Activated CD4-positive, alpha-beta T cell treated with anti-CD3 and anti-CD28 coated beads, Interleukin-2, Interleukin-4, amounts not matched to agents 100 ng/mL and 50 ng/mL, durations not matched to agents 16 hours and 8 hours (primary cell): ENCODE measurements around the gene FOXN1.
"Not testable (repeated sequence)": the region's sequence is repeated elsewhere in the genome, so short reads cannot be mapped to it uniquely, and the experiment has no call there.

Experiments
- DNase-seq: peaks from one replicate; pipeline ENCODE4 v3.0.0-alpha.2; 2020; ENCODE audit warnings: low spot score

Gene FOXN1

GRCh38 chr17:28574526-28574925, 68.4 kb downstream of the FOXN1 start:
- no peak for DNase-seq

GRCh38 chr17:28575126-28575795, 69.1 kb downstream of the FOXN1 start:
- no peak for DNase-seq

- not testable (repeated sequence) for DNase-seq
These were observed 69.9 kb downstream of the FOXN1 start for GRCh38 chr17:28576016-28576415.

- peak; percentile 96 for DNase-seq
These were observed 70.8 kb downstream of the FOXN1 start, which contains the start of gene ALDOC for GRCh38 chr17:28576758-28577465. TSS of gene ALDOC (minus strand) at chr17:28576895. CDS start at chr17:28575532, 1,363 bp downstream.

GRCh38 chr17:28577466-28577824, 71.3 kb downstream of the FOXN1 start:
- no peak for DNase-seq

- DNase-seq: no peak
These were observed 72.4 kb downstream of the FOXN1 start for GRCh38 chr17:28578246-28579195.

GRCh38 chr17:28579526-28579925, 73.4 kb downstream of the FOXN1 start:
- peak; percentile 85 for DNase-seq

GRCh38 chr17:28580959-28581358, 74.8 kb downstream of the FOXN1 start:
- no peak for DNase-seq

- no peak for DNase-seq
These were observed 76.4 kb downstream of the FOXN1 start for GRCh38 chr17:28582513-28582912.

- DNase-seq: no peak
These were observed 78.3 kb downstream of the FOXN1 start for GRCh38 chr17:28584434-28584833.

- DNase-seq: no peak
These were observed 79.7 kb downstream of the FOXN1 start for GRCh38 chr17:28585851-28586250.
